GM12878 (cell line): ENCODE results near the gene MRAS. TPM values are rescaled to one million over a fixed set of nuclear protein-coding genes. Genes with fewer than 3 reads are reported as not detected.

Experiments
- ATAC-seq: fragments of 200-7000 bp; cut with Tn5 transposase; 3 replicates; pipeline ENCODE4 v1.9.1; 2020; ENCODE audit warnings: mild to moderate bottlenecking, moderate library complexity
- BruUV-seq: library from RNA; stranded (reverse); fragments of 400-500 nt; replicated peaks from 2 replicates; lab custom pipeline; 2021; lab: Mats Ljungman, UMichigan
- CTCF ChIA-PET: fragments of 300-600 bp; sonication (Branson Sonifier 250); formaldehyde crosslinking; extraction: SDS; loops from one replicate; lab custom pipeline; 2021; ENCODE audit warnings: inconsistent platforms; lab: Yijun Ruan, JAX
- POLR2A ChIA-PET: fragments of 350-600 bp; formaldehyde crosslinking; extraction: SDS; loops from one replicate; lab custom pipeline; 2021; ENCODE audit warnings: inconsistent platforms; lab: Charles Lee
- RAD21 ChIA-PET: fragments of 300-600 bp; sonication (Branson Sonifier 250); formaldehyde crosslinking; loops from one replicate; lab custom pipeline; 2023; ENCODE audit warnings: antibody characterized with exemption; ENCODE audit not compliant: unreplicated experiment; lab: Charles Lee
- SMC1A ChIA-PET: fragments of 300-600 bp; sonication (Branson Sonifier 250); formaldehyde crosslinking; loops from one replicate; lab custom pipeline; 2023; ENCODE audit not compliant: unreplicated experiment, uncharacterized antibody; lab: Charles Lee
- DNase-seq: peaks from one replicate; pipeline ENCODE4 v3.0.0-alpha.2; 2011; ENCODE audit warnings: low read depth, low spot score
- FAIRE-seq: peaks from 3 replicates; lab custom pipeline; 2011; peaks lifted over from hg19 to GRCh38; lab: Jason Lieb, UNC
- H2AFZ ChIP-seq: 2 replicates; pipeline ENCODE4 v1.6.0; 2011; ENCODE audit warnings: low read depth, low read length, control low read depth; ENCODE audit not compliant: control insufficient read depth
- H3K27ac ChIP-seq: 2 replicates; pipeline ENCODE4 v1.5.1; 2011; ENCODE audit warnings: control low read depth; ENCODE audit not compliant: control insufficient read depth, insufficient read depth
- H3K27me3 ChIP-seq, 2 experiments: replicated peaks in 1 of 2; 2 replicates each; pipeline versions ENCODE4 v1.6.0 to v1.6.1; 2011; ENCODE audit warnings: low read length in 1 of 2; ENCODE audit not compliant: control insufficient read depth in 2 of 2, insufficient read depth in 2 of 2
- H3K36me3 ChIP-seq, 2 experiments: 2 replicates each; pipeline ENCODE4 v1.5.1; 2011; ENCODE audit warnings: low read length in 1 of 2; ENCODE audit not compliant: control insufficient read depth in 2 of 2, insufficient read depth in 2 of 2
- H3K4me1 ChIP-seq: 2 replicates; pipeline ENCODE4 v1.6.1; 2011; ENCODE audit warnings: mild to moderate bottlenecking, low read length, moderate library complexity, mixed read lengths; ENCODE audit not compliant: control insufficient read depth, insufficient read depth
- H3K4me2 ChIP-seq: 2 replicates; pipeline ENCODE4 v1.6.0; 2011; ENCODE audit warnings: control low read depth; ENCODE audit not compliant: control insufficient read depth, insufficient read depth
- H3K4me3 ChIP-seq: fragments of 200-600 bp; sonication (generic); 2 replicates; pipeline ENCODE4 v1.5.1; 2016
- H3K79me2 ChIP-seq: 2 replicates; pipeline ENCODE4 v1.6.0; 2011; ENCODE audit warnings: low read length; ENCODE audit not compliant: control insufficient read depth, insufficient read depth
- H3K9ac ChIP-seq: 2 replicates; pipeline ENCODE4 v1.8.0; 2011; ENCODE audit warnings: low read length, control low read depth, mixed read lengths; ENCODE audit not compliant: control insufficient read depth, insufficient read depth
- H3K9me3 ChIP-seq: replicated peaks from 3 replicates; pipeline ENCODE4 v1.5.1; 2011; ENCODE audit warnings: mild to moderate bottlenecking, low read length; ENCODE audit not compliant: control insufficient read depth, insufficient read depth
- H4K20me1 ChIP-seq: 2 replicates; pipeline ENCODE4 v1.6.0; 2011; ENCODE audit not compliant: control insufficient read depth, insufficient read depth
- DPF2 ChIP-seq: fragments of 450-650 bp; IDR thresholded peaks from 2 replicates; pipeline ENCODE4 v1.6.1; 2017; ENCODE audit warnings: mild to moderate bottlenecking
- E2F8 ChIP-seq: fragments of 450-650 bp; IDR thresholded peaks from 2 replicates; pipeline ENCODE4 v1.6.1; 2018; ENCODE audit warnings: mild to moderate bottlenecking, low read depth, moderate library complexity; ENCODE audit not compliant: partially characterized antibody
- JUNB ChIP-seq: IDR thresholded peaks from 2 replicates; pipeline ENCODE4 v1.6.1; 2016; ENCODE audit warnings: antibody characterized with exemption, mild to moderate bottlenecking
- KDM1A ChIP-seq: fragments of 200-600 bp; sonication (generic); IDR thresholded peaks from 2 replicates; pipeline ENCODE4 v1.6.1; 2016; ENCODE audit warnings: borderline replicate concordance
- MXI1 ChIP-seq: fragments of 150-350 bp; IDR thresholded peaks from 2 replicates; pipeline ENCODE4 v1.6.1; 2011; ENCODE audit warnings: low read depth, mild to moderate bottlenecking, inconsistent platforms, low read length, improper control_type of control experiment
- NFIC ChIP-seq: IDR thresholded peaks from 2 replicates; pipeline ENCODE4 v1.6.1; 2012; ENCODE audit warnings: low read depth, mild to moderate bottlenecking, inconsistent platforms, low read length, moderate library complexity
- PAX5 ChIP-seq: IDR thresholded peaks from 2 replicates; pipeline ENCODE4 v1.6.1; 2011; ENCODE audit warnings: low read depth, low read length, borderline replicate concordance
- RFX5 ChIP-seq: IDR thresholded peaks from 2 replicates; pipeline ENCODE4 v1.6.1; 2011; ENCODE audit warnings: low read depth, low read length, improper control_type of control experiment
- SKIL ChIP-seq: fragments of 450-650 bp; IDR thresholded peaks from 2 replicates; pipeline ENCODE4 v1.6.1; 2017; ENCODE audit warnings: mild to moderate bottlenecking, low read depth, inconsistent platforms; ENCODE audit not compliant: poor library complexity, severe bottlenecking
- ZNF687 ChIP-seq: fragments of 450-650 bp; IDR thresholded peaks from 2 replicates; pipeline ENCODE4 v1.6.1; 2017; ENCODE audit warnings: mild to moderate bottlenecking, moderate library complexity
- ZZZ3 ChIP-seq: IDR thresholded peaks from 2 replicates; pipeline ENCODE4 v1.6.1; 2011; ENCODE audit warnings: low read depth; ENCODE audit not compliant: control insufficient read depth, insufficient read length
- in situ Hi-C: fragments of 300-500 bp; cut with MboI; formaldehyde crosslinking; loops from 9 replicates; pipeline ENCODE4 v1.14.3; 2018; ENCODE audit warnings: mixed read lengths
- intact Hi-C: fragments of 100-400 bp; cut with micrococcal nuclease; formaldehyde crosslinking; loops from one replicate; pipeline ENCODE4 v1.14.2; 2022; ENCODE audit not compliant: unreplicated experiment
- polyA plus RNA-seq, 11 experiments: library from polyadenylated mRNA; depleted of rRNA in 4 of 11; unstranded in 6 of 11; stranded (reverse) in 5 of 11; fragments of >200 nt; fragmentation: Nextera tagmentation in 4 of 11; fragmentation: Illumina TruSeq in 1 of 11; extraction: Ambion mirVana in 4 of 11; extraction: Trizol in 1 of 11; gene quantifications; 1 replicate in 1 of 11; 2 replicates in 10 of 11; pipeline versions ENCODE4 v1.2.1 to v1.2.3, GENCODE V29; 2011 to 2016; ENCODE audit warnings: inconsistent platforms in 2 of 11, missing spikeins in 2 of 11, low read depth in 1 of 11
- total RNA-seq, 4 experiments: library from RNA; depleted of rRNA in 3 of 4; stranded (reverse); fragments of >200 nt in 3 of 4; fragmentation: Illumina TruSeq in 1 of 4; extraction: Trizol in 1 of 4; gene quantifications; 2 replicates each; pipeline versions ENCODE4 v1.2.1 to v1.2.3, GENCODE V29; 2013 to 2021

The MRAS gene
- total and polyA plus RNA-seq, 10 of the 15 experiments (the other 5 are each of a cell fraction or from before 2014, with no cell fraction given), result 0.01 to 0.44 (median 0.17) TPM; not detected in 6

- TF ChIP-seq RFX5, result no peak
- no peak for TF ChIP-seq SKIL
- no peak for TF ChIP-seq KDM1A
- no peak for TF ChIP-seq NFIC
- no peak for TF ChIP-seq ZZZ3
- TF ChIP-seq JUNB, result no peak
Observed at GRCh38 chr3:138323971-138324370, 24.4 kb upstream of the MRAS start (continued).

GRCh38 chr3:138325990-138326389 is 22.4 kb upstream of the MRAS start:
- Histone ChIP-seq H4K20me1 (no peaks in the 10 kb centered on the region), H3K27ac (no peak overlapping the region), H3K4me2 (no peak overlapping the region), H3K27me3 (peaks cover 2 to 16% of the 10 kb centered on the region in 2 experiments; a peak in 3 of 4 replicates), H3K4me1 (peaks cover 7% of the 10 kb centered on the region), H3K9ac (no peak overlapping the region), H3K79me2 (no peaks in the 10 kb centered on the region), H2AFZ (no peak overlapping the region), H3K36me3 (no peaks in the 10 kb centered on the region), H3K4me3 (no peak overlapping the region), H3K9me3 (no peaks in the 10 kb centered on the region)
- POLR2A ChIA-PET, result no interaction called here
- no TSS peak for BruUV-seq
- CTCF ChIA-PET, result no interaction called here
- ATAC-seq (no peak), FAIRE-seq (no peak), DNase-seq (no peak)
- TF ChIP-seq PAX5 (no peak), MXI1 (no peak), ZNF687 (no peak), E2F8 (no peak), DPF2 (no peak)
- in situ Hi-C loops, result no loop called here
- intact Hi-C loops, result no loop called here
- SMC1A ChIA-PET, result interaction anchor here (0.7 kb wide), 1 partner anchor 91 kb away, joined by 3 read pairs; no protein-coding TSS in a partner anchor
- RAD21 ChIA-PET, result no interaction called here
